GM11168 (cell line): ENCODE results near the gene RETSAT.
"Not testable (repeated sequence)": the region's sequence is repeated elsewhere in the genome, so short reads cannot be mapped to it uniquely, and the experiment has no call there.

ENCODE experiments used
- in situ Hi-C: fragments of 300-500 bp; cut with MboI; formaldehyde crosslinking; loops from one replicate; pipeline ENCODE4 v1.12.0; 2022; ENCODE audit warnings: low sequenced_read_pairs; ENCODE audit not compliant: unreplicated experiment

Gene RETSAT

DNA sequence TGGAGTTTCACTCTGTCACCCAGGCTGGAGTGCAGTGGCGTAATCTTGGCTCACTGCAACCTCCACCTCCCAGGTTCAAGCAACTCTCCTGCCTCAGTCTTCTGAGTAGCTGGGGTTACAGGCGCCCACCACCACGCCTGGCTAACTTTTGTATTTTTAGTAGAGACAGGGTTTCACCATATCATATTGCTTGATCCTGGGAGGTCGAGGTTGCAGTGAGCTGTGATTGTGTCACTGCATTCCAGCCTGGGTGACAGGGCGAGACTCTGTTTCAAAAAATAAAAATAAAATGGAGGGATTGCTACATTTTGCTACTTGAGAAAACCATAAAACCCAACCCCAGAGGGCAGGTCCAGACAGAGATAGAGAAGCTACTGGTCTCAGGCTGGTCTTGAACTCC is 28.8 kb upstream of the RETSAT start:
- in situ Hi-C loops: not testable (repeated sequence)

GRCh38 chr2:85380048-85380447 is 25.7 kb upstream of the RETSAT start:
- in situ Hi-C loops: no loop called here

DNA sequence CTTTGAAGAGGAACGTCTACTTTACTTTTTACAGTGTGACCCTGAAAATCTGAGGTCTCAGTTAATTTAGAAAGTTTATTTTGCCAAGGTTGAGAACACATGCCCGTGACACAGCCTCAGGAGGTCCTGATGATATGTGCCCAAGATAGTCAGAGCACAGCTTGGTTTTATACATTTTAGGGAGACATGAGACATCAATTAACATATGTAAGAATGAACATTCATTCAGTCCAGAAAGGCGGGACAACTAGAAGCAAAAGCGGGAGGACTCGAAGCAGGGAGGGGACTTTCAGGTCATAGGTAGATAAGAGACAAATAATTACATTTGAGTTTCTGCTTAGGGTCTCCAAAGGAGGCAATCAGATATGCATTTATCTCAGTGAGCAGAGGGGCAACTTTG is 23.9 kb upstream of the RETSAT start:
- in situ Hi-C loops: no loop called here

DNA sequence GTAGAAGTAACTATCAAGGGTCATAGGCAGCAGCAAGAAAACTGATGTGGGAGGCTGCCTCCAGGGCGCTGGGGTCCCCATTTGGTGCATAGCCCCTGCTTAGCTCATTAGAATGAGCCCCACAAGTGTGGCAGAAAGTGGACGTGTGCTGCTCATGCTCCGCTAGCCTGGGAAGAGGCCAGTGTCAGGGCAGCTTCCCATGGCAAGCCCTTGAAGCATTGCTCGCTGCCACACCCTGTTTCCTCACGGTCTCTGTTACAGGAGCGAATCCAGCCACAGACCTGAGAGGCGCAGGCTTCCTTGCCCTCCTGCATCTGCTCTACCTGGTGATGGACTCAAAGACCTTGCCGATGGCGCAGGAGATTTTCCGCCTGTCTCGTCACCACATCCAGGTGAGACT is 22.8 kb upstream of the RETSAT start:
- in situ Hi-C loops: no loop called here

DNA sequence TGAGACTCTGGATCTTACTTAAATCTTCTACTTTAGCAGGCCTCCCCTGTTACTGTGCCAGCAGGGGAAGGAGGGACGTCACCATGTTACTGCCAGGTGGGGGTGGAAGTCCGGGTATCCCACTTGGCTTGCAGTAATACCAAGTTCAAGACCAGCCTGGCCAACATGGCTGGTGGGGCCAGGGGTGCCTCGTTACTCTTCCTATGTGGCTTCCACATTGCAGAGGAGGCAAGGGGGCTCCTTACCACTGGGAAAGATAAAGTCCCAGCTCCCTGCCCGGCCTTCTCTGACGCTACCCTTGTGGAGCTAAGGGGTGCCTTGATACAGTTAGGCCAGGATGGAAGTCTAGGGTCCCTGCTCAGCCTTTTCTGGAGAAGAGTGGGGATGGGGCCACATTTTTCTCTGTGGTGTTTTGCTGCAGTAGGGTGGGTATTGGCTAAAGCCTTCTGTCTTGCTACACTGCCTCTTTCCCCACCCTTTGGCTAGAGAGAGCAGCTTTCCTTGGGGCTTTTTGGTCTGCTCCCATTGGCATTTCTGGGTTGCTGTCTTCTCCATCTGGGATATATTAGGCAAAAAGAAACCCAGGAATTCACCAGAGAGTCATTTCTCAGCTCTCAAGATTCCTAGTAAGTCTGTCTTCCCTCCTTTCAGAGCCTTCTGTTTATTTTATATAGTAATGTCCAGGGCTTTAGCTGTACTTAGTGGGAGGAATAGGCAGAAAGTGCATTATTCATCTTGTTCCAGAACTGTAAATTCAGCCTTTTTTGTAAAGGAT is 22.1 kb upstream of the RETSAT start:
- in situ Hi-C loops: no loop called here

DNA sequence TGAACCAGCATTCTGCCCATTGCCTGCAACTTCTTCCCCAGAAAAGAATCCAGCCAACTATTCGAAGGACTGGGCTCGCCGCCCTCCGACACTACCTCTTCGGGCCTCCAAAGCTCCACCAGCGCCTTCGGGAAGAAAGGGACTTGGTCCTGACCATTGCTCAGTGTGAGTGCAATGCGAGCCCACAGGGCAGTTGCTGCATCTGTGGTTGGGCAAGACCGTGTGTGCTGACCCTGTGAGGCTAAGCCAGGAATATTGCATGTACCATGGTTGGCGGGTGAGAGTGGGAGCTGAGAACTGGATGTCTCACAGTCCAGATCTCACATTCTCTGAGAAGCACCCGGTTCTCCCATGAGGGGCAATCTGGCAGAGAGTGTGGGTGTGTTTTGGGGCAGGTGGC is 16.7 kb upstream of the RETSAT start:
- in situ Hi-C loops: no loop called here

DNA sequence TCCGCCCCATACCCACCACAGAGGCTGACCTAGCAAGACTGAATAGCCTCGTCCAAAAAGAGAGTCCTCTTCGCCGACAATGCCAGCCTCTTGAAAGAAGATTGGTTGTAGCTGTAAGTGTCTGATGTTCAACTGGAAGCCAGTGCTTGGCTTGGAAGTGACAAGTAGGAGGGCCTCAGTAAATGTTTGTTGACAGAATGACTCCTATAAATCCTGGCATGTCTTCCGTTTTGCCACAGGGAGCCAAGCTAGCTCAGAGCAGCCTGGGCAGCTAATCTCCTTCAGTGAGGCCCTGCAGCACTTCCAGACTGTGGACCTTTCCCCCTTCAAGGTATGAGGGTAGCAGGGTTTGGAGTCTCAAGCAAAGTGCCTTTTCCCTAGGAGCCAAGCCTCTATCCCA is 15.2 kb upstream of the RETSAT start:
- in situ Hi-C loops: no loop called here

DNA sequence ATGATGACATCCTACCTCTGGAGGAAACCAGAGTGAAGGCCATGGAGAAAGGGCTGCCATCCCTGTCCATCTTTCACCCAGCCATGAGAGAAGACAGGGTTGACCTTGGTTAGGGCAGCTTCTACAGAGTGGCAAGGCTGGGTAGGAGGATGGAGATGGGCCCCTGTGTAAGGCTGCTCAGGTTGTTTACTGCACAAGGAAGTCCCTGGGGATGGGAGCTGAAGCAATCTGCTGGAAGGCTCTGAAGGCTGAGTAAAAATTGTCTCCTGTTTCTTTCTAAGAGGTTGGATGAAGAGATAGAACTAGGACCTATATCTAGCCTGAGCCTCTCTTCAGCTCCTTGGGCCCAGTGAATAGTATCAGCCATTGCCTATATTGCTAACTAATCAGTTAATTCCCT is 14.6 kb upstream of the RETSAT start:
- in situ Hi-C loops: no loop called here

DNA sequence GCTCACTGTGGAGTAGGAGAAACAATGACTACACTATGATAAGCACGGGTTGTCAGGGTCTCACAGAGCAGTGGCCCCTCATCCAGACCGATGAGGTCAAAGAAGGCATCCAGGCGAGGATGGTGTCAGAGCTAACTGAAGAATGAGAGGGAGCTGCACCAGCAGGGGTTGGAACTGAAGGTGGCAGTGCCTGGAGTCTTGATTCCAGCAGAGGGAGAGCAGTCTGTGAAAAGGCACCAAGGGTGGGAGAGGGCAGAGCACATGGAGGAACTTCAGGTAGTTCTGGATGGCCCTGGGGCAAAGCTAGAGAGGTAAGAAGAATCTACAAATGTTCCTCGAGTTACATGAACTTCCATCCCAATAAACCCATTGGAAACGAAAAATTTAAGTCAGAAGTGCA is 12.9 kb upstream of the RETSAT start:
- in situ Hi-C loops: no loop called here

GRCh38 chr2:85362653-85363387 is 8.5 kb upstream of the RETSAT start:
- in situ Hi-C loops: not testable (repeated sequence)

DNA sequence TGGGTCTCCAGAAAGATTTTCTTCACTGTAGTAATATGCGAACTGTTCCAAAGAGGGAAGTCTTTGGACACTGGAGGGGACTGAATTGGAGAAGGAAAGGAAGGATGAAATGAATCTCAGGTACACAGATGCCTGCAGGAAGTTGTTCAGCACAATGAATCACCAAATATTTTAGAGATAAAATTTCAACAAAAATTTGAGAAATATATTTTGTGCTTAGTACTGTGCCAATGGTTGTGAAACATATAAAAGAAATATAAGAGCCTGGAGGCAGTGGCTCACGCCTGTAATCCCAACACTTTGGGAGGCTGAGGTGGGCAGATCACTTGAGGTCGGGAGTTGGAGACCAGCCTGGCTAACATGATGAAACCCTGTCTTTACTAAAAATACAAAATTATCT is 3.4 kb upstream of the RETSAT start:
- in situ Hi-C loops: no loop called here

GRCh38 chr2:85356186-85356585 is 1.9 kb upstream of the RETSAT start:
- in situ Hi-C loops: no loop called here

GRCh38 chr2:85355521-85355920 is 1.2 kb upstream of the RETSAT start:
- in situ Hi-C loops: no loop called here

GRCh38 chr2:85355073-85355410 is 714 bp upstream of the RETSAT start:
- in situ Hi-C loops: no loop called here

DNA sequence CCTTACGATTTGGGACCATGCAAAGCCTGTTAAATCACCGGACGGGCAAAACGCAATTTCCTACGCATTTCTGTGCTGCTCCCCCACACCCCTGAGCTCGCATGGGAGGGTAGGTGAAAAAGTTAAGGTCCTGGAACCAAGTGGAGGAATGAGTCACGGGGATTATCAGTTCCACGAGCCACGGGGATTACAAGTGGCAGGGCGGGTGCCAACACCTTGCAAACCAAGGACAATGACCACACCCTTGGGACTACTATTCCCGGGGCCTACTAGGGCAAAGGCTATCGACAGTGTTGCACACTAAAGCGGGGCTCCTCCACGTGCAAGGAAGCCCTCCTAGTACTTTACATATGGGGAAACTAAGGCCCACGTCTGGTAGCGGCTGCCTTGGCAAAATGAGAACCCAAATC is 447 bp downstream of the RETSAT start:
- in situ Hi-C loops: no loop called here

DNA sequence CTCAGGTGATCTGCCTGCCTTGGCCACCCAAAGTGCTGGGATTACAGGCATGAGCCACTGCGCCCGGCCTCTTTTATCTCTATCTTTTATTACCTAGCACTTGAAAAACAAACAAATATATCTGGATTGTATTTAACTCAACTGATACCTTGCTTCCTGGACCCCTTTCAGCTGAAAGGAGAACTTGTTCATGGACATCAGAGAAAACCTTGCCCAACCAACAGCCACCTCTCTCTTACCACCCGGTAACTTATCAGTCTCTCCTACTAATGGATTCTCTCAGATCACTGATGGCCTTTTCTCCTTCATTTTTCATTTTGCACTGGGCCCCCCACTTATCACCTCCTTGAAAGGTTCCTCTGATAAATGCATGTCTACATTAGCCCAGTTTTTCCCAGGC is 6.7 kb downstream of the RETSAT start:
- in situ Hi-C loops: no loop called here

GRCh38 chr2:85344356-85344954 is 9.9 kb downstream of the RETSAT start:
- in situ Hi-C loops: no loop called here

DNA sequence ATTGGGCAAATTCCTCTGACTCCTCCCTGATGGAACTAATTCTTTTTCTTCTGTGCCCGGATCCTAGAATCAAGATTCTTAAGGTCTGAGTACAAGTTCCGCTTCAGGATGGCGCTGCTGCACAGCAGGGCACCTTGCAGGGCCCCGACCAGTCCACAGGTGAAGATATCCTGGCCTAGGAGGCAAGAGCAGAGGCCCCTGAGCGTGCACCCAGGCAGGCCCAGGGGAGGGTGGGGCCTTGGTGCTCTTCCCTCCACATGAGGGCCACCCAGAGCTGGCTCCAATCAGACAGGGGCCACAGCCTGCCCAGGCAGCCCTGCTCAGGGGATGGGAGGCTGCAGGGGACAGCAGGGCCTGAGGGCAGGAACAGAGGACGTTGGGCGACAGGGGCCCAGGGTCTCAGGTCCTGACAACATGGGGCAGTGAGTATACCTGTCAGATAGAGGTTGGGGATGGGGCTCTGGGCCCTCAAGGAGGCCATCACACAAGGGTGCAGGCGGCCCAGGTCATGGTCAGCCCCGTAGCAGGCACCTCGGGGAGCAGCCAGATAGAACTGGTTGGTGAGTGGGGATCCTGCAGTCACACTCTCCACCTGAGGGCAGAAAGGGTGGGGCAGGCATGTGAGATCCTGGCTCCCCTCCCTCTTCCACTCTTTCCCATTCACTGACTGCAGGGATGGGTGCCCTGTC is 11.0 kb downstream of the RETSAT start:
- in situ Hi-C loops: not testable (repeated sequence)

- in situ Hi-C loops: no loop called here
These were observed 12.2 kb downstream of the RETSAT start for GRCh38 chr2:85342156-85342555.

DNA sequence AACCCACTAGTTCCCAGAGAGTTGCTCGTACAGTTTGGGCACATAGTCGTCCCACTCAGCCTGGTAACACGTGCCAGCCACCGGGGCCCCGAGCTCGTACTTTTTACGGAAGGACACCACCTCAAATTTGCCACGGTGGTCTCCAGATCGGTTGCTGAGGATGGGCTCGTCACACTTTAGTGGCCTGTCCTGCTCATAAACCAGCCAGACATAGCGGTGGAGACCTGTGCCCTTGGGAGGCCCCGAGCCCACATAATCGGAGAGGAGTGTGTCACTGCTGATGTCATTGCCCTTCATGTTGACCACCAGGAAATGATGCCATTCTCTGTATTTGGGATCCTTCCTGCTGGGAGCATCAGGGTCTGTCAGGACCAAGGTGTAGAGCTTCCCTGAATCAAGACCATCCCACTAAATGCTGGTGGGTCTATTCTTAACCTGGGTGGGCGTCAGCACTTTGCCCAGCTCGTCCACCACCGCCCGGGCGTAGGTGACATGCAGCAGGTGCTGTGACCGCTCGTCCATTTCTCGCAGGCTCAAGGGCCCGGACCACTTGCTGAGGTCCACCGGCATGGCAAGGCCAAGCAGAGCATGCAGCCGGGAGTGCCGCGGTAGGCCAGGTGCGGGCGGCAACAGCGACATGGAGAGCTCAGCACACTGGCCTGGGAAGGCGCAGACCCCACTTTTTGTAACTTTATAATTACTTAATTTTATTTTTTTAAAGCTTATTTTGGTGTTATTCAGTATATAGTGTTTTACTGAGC is 12.9 kb downstream of the RETSAT start:
- in situ Hi-C loops: no loop called here
